Measurements from ENCODE around the gene ZGPAT.

ZGPAT gene

DNA sequence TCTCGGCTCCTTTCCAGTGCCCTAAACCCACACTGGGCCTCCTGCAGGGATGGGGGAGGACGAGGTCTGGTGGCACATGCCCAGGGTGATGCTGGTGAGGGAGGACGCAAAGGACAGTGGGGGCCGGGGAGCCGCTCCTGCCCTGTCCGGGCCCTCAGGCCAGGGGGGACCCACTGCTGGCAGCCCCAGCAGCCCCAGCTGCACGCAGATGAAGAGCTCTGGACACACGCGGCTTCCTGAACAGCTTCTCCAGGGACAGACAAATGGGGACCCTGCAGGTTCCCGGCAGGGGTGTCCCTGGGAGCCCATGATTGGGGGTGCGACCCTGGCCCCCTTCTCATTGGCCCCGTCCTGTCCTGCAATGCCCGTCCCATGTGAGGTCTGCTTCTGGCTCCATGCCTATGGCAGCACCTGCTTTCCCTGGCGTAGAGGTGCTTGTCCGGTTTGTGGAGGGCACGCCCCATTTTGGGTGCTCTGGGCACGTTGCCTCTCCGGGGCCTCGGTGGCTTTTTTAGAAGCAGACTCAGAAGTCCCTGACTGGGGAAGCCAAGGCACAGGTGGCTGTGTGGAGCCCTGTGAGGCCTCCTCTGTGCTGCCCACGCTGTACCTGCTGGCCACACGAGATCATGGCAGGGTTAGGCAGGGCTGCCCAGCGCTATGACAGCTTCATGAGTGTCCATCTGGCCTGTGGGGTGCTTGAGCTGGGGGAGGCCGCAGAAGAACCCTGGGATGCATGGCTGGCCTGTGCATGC is 26.8 kb upstream of the ZGPAT start:
- TF ChIP-seq, protein P1, sequence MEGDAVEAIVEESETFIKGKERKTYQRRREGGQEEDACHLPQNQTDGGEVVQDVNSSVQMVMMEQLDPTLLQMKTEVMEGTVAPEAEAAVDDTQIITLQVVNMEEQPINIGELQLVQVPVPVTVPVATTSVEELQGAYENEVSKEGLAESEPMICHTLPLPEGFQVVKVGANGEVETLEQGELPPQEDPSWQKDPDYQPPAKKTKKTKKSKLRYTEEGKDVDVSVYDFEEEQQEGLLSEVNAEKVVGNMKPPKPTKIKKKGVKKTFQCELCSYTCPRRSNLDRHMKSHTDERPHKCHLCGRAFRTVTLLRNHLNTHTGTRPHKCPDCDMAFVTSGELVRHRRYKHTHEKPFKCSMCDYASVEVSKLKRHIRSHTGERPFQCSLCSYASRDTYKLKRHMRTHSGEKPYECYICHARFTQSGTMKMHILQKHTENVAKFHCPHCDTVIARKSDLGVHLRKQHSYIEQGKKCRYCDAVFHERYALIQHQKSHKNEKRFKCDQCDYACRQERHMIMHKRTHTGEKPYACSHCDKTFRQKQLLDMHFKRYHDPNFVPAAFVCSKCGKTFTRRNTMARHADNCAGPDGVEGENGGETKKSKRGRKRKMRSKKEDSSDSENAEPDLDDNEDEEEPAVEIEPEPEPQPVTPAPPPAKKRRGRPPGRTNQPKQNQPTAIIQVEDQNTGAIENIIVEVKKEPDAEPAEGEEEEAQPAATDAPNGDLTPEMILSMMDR (conservative IDR thresholded peaks at IDR 0.05): no peak
- no peak overlapping the region for H3K27ac ChIP-seq

- TF ChIP-seq, protein P1 (conservative IDR thresholded peaks at IDR 0.05): no peak
- no peak overlapping the region for H3K27ac ChIP-seq
Observed at GRCh38 chr20:63681609-63682142, 26.2 kb upstream of the ZGPAT start.

DNA sequence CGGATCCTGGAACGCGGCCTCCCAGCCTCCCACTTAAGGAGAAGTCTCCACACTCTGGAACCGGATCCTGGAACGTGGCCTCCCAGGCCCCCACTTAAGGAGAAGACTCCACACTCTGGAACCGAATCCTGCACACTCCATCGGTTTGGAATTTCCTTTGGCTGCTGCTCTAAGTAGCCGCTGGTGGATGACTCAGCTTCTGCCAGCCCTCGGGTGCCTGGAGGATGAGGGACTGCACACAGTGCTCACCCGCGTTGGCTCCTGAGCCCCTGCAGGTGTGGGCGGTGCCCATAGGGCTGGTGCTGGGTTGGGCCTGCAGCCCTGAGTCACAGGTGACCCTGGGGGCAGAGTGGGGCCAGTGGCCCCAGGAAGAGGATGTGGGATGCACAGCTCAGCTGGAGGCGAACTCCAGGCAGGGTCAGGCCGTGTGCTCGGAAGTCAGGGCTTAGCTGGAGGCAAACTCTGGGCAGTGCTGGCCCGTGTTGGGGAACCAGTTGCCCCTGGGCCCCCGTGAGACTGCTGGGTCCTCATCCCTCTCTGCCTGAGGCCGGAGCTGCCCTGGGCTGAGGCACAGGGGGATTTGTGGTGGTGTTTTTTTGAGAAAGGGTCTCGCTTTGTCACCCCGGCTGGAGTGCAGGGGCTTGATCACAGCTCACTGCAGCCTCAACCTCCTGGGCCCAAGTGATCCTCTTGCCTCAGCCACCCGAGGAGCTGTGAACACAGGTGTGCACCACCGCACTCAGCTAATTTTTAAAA is 25.3 kb upstream of the ZGPAT start:
- TF ChIP-seq, protein P1 (conservative IDR thresholded peaks at IDR 0.05): no peak
- H3K27ac ChIP-seq: no peak overlapping the region

GRCh38 chr20:63685269-63686026 is 22.4 kb upstream of the ZGPAT start:
- TF ChIP-seq, protein P1 (conservative IDR thresholded peaks at IDR 0.05): no peak
- H3K27ac ChIP-seq: no peak overlapping the region

GRCh38 chr20:63686094-63686491 is 21.7 kb upstream of the ZGPAT start:
- TF ChIP-seq, protein P1 (conservative IDR thresholded peaks at IDR 0.05): no peak

DNA sequence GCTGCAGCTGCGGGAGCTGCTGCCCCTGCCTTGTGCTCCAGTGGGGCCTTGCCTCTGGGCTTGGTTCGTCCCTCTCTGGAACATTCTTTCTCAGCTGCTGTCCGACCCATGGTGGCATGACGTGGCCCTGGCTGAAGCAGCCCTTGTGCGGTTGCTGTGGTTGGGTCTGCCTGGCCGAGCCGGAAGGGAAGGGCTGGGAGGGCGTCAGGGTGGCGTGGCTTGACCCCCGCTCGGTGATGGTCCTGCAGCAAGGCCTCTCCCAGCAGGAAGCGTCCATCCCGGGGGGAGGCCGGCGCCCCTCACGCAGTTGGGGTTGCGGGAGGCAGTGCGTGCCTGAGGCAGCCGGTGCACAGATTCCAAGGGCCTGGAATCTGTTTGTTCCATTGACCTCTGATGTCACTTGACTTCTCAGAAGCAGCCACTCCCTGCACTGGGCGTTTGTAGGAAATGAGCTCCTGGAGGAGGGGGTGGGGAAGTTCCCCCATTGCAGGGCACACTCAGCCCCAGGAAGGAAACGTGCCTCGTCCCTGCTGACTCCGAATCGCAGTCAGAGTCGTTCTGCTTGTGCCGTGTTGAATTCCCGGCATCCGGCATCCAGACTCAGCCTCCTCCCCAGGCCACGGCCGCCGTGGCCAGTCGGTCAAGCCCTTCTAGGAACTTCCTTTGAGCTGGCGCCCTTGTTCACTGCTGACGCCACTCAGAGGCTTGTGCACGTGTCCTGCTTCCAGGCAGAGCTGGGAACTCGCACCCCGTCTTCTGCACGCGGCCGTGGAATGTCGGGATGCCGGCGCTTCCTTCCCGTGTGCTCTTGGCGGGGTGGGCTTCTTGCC is 21.1 kb upstream of the ZGPAT start:
- TF ChIP-seq, protein P1 (conservative IDR thresholded peaks at IDR 0.05): no peak
- no peak overlapping the region for H3K27ac ChIP-seq

More at GRCh38 chr20:63686094-63686491, 21.7 kb upstream of the ZGPAT start:
- H3K27ac ChIP-seq: no peak overlapping the region
